NCI-H510A treated with DMSO at 0.1 percent for 48 hours (cell line): ENCODE measurements around the gene PRR36.

Source experiments
- DNase-seq: peaks from one replicate; lab custom pipeline; 2025; lab: John Stamatoyannopoulos, UW

PRR36 gene

GRCh38 chr19:7819337-7819736 lies 54.9 kb downstream of the PRR36 start:
- no peak for DNase-seq

- DNase-seq = no peak
Measured at GRCh38 chr19:7818806-7819205, 55.4 kb downstream of the PRR36 start.
